IPS-20b (cell line): ENCODE results near the gene ARHGAP18.

ENCODE experiments used
- H3K27ac ChIP-seq: one replicate; pipeline ENCODE4 v1.5.1; 2013; ENCODE audit warnings: low read length
- H3K27me3 ChIP-seq: 2 replicates; pipeline ENCODE4 v1.6.1; 2013; ENCODE audit warnings: mild to moderate bottlenecking, low read length, inconsistent platforms; ENCODE audit not compliant: insufficient read depth
- H3K36me3 ChIP-seq: 2 replicates; pipeline ENCODE4 v1.6.1; 2013; ENCODE audit warnings: low read depth, mild to moderate bottlenecking, inconsistent platforms, low read length, moderate library complexity; ENCODE audit not compliant: insufficient read depth
- H3K4me1 ChIP-seq: 2 replicates; pipeline ENCODE4 v1.6.1; 2013; ENCODE audit warnings: mild to moderate bottlenecking, control low read depth, inconsistent platforms, low read length, moderate library complexity; ENCODE audit not compliant: insufficient read depth
- H3K4me3 ChIP-seq: 2 replicates; pipeline ENCODE4 v1.5.1; 2013; ENCODE audit warnings: mild to moderate bottlenecking, low read length, inconsistent platforms
- H3K9ac ChIP-seq: 2 replicates; pipeline ENCODE4 v1.6.1; 2013; ENCODE audit warnings: low read depth, mild to moderate bottlenecking, inconsistent platforms, low read length, moderate library complexity
- H3K9me3 ChIP-seq: 2 replicates; pipeline ENCODE4 v1.6.1; 2013; ENCODE audit warnings: mild to moderate bottlenecking, low read depth, low read length, inconsistent platforms; ENCODE audit not compliant: insufficient read depth

ARHGAP18 gene

DNA sequence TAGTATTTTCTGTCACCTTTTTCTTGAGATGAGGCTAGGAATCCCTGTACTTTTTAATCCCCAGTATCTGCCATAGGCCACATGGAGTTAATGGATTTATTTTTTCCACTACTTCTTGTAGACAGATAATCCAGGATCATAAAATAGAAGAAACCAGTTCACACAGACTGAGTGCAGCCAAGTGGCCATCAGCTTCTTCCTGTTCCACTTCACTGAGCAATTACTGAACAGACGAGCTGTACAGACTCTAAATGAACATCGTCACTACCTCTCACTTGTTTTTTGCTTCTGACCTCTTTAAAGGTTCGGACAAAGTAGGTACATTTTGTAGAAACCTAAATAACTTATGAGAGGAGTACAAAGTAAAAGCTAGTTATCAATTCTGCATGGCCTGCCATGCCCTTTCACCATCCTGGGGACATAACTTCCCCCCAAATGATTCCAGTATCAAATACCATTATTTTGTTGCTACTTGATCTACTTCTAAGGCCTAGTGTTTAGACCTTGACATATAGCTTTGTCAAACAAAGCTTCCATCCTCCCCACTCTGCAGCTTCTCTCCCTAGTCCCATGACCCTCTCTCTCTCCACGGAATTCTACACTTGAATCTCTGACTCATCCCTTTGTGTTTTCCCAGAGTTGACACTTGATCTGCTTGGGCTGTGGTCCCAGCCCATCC lies 34.4 kb upstream of the ARHGAP18 start:
- no peak overlapping the region for H3K4me3 ChIP-seq
- H3K27me3 ChIP-seq: no peaks in the 10 kb centered on the region
- H3K36me3 ChIP-seq: no peaks in the 10 kb centered on the region
- H3K27ac ChIP-seq: no peak overlapping the region
- H3K9me3 ChIP-seq: no peaks in the 10 kb centered on the region
- H3K4me1 ChIP-seq: peaks cover 3% of the 10 kb centered on the region; the same call in 1 of the 2 replicates
- no peak overlapping the region for H3K9ac ChIP-seq

DNA sequence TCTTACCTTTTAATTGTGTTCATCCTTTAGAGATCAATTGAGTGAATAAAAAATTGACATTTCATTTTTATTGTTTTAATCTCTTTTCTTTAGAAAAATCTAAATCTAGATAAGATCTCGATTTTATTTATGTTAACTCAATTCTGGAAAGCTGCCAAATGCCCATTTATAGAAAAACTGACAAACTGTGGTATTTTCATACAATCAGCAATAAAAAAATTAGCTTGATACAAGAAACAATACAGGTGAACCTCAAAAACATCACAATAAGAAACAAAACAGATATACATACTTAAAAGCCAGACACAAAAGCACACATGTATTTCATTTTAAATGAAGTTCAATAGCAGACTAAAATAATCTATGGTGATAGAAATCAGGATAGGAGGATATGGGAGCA lies 30.0 kb upstream of the ARHGAP18 start:
- H3K9me3 ChIP-seq: no peaks in the 10 kb centered on the region
- H3K27ac ChIP-seq: no peak overlapping the region

DNA sequence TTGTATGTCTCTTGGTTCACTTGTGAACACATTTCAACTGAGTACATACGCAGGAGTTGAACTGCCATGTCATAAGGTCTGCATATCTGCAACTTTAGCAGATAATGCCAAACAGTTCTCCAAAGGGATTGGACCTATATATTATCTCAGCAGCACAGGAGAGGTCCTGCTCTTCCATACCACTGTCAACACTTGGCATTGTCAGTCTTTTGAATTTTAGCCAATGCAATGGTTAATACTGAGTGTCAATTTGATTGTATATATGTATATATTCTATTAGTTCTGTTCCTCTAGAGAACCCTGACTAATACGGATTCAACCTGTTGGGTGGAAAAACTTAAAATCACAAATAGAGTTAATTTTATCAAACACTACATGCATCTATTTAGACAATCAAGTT lies 26.1 kb upstream of the ARHGAP18 start:
- no peak overlapping the region for H3K27ac ChIP-seq
- H3K9me3 ChIP-seq: no peaks in the 10 kb centered on the region
- no peaks in the 10 kb centered on the region for H3K36me3 ChIP-seq
- H3K9ac ChIP-seq: no peak overlapping the region
- no peaks in the 10 kb centered on the region for H3K4me1 ChIP-seq
- H3K27me3 ChIP-seq: no peaks in the 10 kb centered on the region
- no peak overlapping the region for H3K4me3 ChIP-seq

More for the DNA sequence above, 30.0 kb upstream of the ARHGAP18 start:
- peaks cover 3% of the 10 kb centered on the region; the same call in 1 of the 2 replicates for H3K4me1 ChIP-seq
- H3K36me3 ChIP-seq: no peaks in the 10 kb centered on the region
- H3K9ac ChIP-seq: no peak overlapping the region
- no peak overlapping the region for H3K4me3 ChIP-seq
- H3K27me3 ChIP-seq: no peaks in the 10 kb centered on the region

DNA sequence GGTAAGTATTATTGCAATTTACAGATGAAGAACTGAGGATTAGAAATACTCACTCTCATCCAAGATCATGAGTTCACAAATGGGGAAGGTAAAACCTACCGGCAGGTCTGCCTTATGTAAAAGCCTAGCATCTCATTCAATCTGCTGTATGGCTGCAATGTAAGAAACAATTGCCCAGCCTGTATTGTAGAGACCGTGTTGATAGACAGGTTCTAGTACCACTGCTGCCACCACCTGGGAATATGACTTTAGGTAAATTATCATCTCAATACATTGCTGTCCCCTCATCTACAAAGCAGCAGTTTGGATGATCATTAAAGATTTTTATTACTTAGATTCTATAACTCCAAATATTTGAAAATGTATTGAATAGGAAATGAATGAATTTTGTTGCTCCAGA lies 23.3 kb upstream of the ARHGAP18 start:
- Histone ChIP-seq H3K4me3 (no peak overlapping the region), H3K4me1 (peaks cover 3% of the 10 kb centered on the region; the same call in 1 of the 2 replicates), H3K36me3 (no peaks in the 10 kb centered on the region), H3K27ac (no peak overlapping the region), H3K9me3 (no peaks in the 10 kb centered on the region), H3K9ac (no peak overlapping the region), H3K27me3 (no peaks in the 10 kb centered on the region)

DNA sequence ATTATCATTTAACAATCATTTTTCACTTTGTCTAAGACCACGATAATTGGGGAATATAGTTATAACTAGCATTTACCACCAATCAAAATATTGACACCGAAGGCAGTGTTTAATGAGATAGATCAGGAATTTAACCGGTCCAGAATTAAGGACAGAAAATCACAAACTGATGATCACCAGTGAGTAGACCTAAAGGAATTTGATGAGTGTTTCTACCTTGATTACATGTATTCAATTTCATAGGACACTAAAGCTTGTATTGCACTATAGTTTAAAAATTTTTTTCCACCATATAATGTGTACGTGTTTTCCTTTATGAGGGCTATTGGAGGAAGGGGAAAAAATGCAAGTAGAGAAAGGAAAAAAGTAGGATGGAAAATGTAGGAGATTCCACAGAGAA lies 22.6 kb upstream of the ARHGAP18 start:
- no peak overlapping the region for H3K4me3 ChIP-seq
- H3K9me3 ChIP-seq: no peaks in the 10 kb centered on the region
- no peaks in the 10 kb centered on the region for H3K36me3 ChIP-seq
- H3K27me3 ChIP-seq: no peaks in the 10 kb centered on the region
- H3K4me1 ChIP-seq: peaks cover 3% of the 10 kb centered on the region; the same call in 1 of the 2 replicates
- H3K9ac ChIP-seq: no peak overlapping the region
- H3K27ac ChIP-seq: no peak overlapping the region

DNA sequence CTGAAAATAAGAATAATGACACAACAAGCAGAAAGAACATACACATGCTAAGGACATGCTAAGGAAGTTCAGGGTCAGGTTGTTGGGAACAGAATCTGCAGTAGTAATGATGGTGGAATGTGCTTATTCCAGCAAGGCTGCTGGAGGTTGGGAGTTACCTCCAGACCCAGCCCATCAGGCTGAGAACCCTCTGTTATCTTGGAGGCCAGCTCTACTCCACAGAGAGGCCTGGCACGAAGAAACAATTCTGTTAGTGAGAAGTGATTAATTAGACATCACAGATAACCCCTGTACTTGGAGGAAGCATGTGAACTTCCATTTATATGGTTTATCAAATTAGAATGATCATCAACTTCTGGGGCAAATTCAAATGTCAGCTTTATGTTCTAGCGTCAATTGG lies 22.1 kb upstream of the ARHGAP18 start:
- H3K9ac ChIP-seq: no peak overlapping the region
- no peak overlapping the region for H3K4me3 ChIP-seq
- H3K27me3 ChIP-seq: no peaks in the 10 kb centered on the region
- no peak overlapping the region for H3K27ac ChIP-seq
- H3K4me1 ChIP-seq: peaks cover 3% of the 10 kb centered on the region; the same call in 1 of the 2 replicates
- no peaks in the 10 kb centered on the region for H3K9me3 ChIP-seq
- no peaks in the 10 kb centered on the region for H3K36me3 ChIP-seq

DNA sequence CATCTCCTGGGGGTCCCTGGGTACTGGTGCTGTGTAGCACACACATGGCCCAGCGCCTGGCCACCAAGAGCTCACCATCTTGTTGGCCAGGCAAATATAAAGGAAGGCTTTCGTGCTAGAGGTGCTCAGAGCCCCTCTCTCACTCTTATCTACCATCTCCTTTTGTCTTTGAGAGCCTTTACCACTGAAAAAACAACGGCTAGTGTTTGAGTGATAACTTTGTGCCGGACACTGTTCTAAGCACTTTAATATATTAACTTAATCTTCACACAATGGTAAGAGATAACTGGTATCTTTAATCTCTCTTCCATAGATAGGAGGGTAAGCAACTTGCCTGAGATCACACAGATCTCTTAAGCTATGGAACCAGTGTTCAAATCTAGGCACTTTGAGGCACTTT lies 21.5 kb upstream of the ARHGAP18 start:
- Histone ChIP-seq H3K9ac (no peak overlapping the region), H3K9me3 (no peaks in the 10 kb centered on the region), H3K27me3 (no peaks in the 10 kb centered on the region), H3K4me3 (no peak overlapping the region), H3K4me1 (peaks cover 3% of the 10 kb centered on the region; the same call in 1 of the 2 replicates), H3K27ac (no peak overlapping the region), H3K36me3 (no peaks in the 10 kb centered on the region)

DNA sequence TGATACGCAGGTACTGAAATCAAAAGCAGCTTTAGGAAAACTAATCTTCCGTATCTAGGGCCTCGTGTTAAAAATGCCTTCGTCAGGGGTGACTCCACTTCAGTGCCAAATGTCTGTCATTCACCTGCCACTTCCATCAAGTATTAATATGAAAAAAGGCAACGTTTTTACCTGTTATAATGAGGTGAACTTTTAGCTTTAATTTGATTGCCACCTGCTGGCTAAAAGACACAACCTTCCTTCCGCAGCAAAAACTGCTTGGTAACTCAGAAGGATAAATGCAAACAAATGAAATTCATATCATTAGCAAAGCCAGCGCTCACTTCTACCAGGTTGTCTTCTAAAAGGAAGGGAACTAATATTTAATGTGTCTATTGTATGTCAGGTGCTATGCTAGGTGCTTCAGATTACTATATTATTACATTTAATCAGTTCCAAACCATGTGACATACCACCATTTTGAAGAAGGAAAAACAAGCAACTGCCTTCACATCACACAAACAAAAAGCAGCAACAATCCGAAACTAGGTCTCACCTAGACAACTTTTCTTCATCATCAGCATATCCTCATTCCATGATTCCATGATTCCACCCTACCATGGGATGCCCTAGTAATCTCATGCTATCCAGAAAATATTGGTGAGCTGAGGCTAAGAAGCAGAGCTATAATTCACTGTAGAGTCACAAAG lies 20.6 kb upstream of the ARHGAP18 start:
- Histone ChIP-seq H3K4me1 (peaks cover 3% of the 10 kb centered on the region; the same call in 1 of the 2 replicates), H3K4me3 (no peak overlapping the region), H3K27me3 (no peaks in the 10 kb centered on the region), H3K27ac (no peak overlapping the region), H3K9me3 (no peaks in the 10 kb centered on the region), H3K9ac (0 out of 2 replicates have a peak overlapping the region, but pooled peaks have one; percentile 47), H3K36me3 (no peaks in the 10 kb centered on the region)

DNA sequence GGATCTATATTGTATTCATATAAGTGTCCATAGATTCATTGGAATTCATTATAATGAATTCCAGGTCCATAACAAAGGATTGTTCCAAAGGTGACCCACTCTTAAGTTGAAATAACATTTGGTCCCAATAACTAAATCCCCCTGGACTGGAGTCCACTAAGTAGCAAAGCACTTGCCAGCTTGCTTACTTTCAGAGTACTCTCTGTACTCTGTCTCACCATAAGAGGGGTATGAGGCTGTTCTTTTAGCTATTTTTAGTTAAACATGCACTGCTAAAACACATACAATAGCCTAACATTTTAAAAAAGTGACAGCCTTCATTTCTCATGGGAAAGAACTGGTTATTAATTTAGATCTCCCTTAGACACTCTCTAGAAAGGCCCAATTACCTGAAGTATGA lies 16.7 kb upstream of the ARHGAP18 start:
- H3K4me1 ChIP-seq: peaks cover 3% of the 10 kb centered on the region; the same call in 1 of the 2 replicates
- H3K27ac ChIP-seq: no peak overlapping the region
- H3K9me3 ChIP-seq: no peaks in the 10 kb centered on the region
- H3K4me3 ChIP-seq: no peak overlapping the region
- H3K9ac ChIP-seq: no peak overlapping the region
- H3K27me3 ChIP-seq: no peaks in the 10 kb centered on the region
- H3K36me3 ChIP-seq: no peaks in the 10 kb centered on the region

DNA sequence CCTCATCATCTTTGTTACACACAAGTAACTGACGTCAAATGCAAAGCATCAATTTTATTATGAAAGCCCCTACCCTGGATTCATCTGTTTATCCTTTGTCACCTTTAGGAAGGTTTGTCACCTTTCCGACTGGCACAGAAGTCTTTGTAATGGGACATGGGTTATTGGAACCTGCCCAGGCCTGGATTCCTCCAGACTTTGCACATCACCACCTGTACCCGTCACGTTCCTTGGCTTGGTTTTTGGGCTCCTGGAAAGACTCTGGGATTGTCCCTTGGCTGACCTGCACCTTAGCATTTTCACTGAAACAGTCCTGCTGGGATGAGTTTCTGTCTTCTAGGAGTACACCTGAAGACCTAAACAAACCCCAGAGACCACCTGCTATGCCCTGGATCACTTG lies 15.4 kb upstream of the ARHGAP18 start:
- H3K4me3 ChIP-seq: no peak overlapping the region
- H3K9ac ChIP-seq: no peak overlapping the region
- H3K36me3 ChIP-seq: no peaks in the 10 kb centered on the region
- no peaks in the 10 kb centered on the region for H3K4me1 ChIP-seq
- no peak overlapping the region for H3K27ac ChIP-seq
- no peaks in the 10 kb centered on the region for H3K9me3 ChIP-seq
- H3K27me3 ChIP-seq: no peaks in the 10 kb centered on the region

DNA sequence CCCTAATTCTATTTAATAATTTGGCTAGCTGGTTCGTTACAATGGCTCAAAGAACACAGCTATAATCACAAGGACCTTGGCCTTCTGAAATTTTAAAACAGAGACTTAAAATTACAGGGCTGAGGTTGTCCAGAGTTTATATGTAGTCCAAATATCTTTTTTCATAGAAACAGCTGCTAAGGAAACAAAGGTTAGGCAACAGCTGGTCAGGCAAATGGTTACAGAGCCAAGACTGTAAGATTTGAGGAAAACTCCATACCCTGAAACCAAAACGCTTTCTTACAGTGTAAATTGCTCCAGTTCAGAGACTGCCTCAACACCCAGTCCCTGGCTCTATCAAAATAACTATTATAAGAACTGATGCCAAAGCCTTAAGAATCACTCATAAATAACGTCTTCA lies 9.7 kb upstream of the ARHGAP18 start:
- Histone ChIP-seq H3K27ac (no peak overlapping the region), H3K27me3 (no peaks in the 10 kb centered on the region)

DNA sequence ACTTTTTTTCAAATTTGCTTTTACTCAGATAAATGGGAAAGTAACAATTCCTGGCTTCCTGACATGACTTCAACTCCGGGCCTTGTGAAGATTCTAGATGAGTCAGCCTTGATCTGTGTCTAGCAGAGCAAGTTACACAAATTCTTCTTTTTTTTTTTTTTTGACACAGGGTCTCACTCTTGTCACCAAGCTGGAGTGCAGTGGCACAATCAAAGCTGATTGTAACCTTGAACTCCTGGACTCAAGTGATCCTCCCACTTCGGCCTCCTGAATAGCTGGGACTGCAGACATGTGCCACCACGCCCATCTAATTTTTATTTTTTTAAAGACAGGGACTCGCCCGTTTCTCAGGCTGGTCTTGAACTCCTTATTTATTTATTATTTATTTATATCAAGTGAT lies 7.3 kb upstream of the ARHGAP18 start:
- Histone ChIP-seq H3K4me1 (no peaks in the 10 kb centered on the region), H3K9me3 (no peaks in the 10 kb centered on the region), H3K4me3 (no peak overlapping the region), H3K9ac (no peak overlapping the region), H3K36me3 (no peaks in the 10 kb centered on the region), H3K27ac (no peak overlapping the region), H3K27me3 (no peaks in the 10 kb centered on the region)

More for the DNA sequence above, 9.7 kb upstream of the ARHGAP18 start:
- Histone ChIP-seq H3K4me3 (no peak overlapping the region), H3K9me3 (no peaks in the 10 kb centered on the region), H3K9ac (no peak overlapping the region), H3K36me3 (no peaks in the 10 kb centered on the region), H3K4me1 (no peaks in the 10 kb centered on the region)
